ENCODE measurements around the gene GRAP2. TPM values are rescaled to one million over a fixed set of nuclear protein-coding genes. Genes with fewer than 3 reads are reported as not detected.
A peak's percentile ranks its signal among the peaks of the same experiment; 100 is the strongest.

The GRAP2 gene
- polyA plus RNA-seq, 3 donors from 2014 or later: 41.7 to 67.5 (median 46.0) TPM

GRCh38 chr22:40004836-40005235 is 104.0 kb downstream of the GRAP2 start:
- DNase-seq: no peak
- Mint-ChIP-seq H3K27ac (no peak overlapping the region), H3K4me1 (peaks cover 13% of the 10 kb centered on the region in 2 donors), H3K9me3 (no peaks in the 10 kb centered on the region), H3K27me3 (ENCODE audit: low read depth in 3 of 3) (peaks cover 0 to 9% (median 6%) of the 10 kb centered on the region in 3 donors), H3K4me3 (no peak overlapping the region), H3K36me3 (no peaks in the 10 kb centered on the region)

GRCh38 chr22:40006641-40007040 is 105.8 kb downstream of the GRAP2 start:
- H3K4me3 Mint-ChIP-seq: no peak overlapping the region
- peaks cover 0 to 12% (median 8%) of the 10 kb centered on the region in 3 donors for H3K27me3 Mint-ChIP-seq (ENCODE audit: low read depth in 3 of 3)
- DNase-seq: no peak
- H3K27ac Mint-ChIP-seq: peak overlapping the region in 1 of 6 donors; percentile 23
- no peaks in the 10 kb centered on the region for H3K36me3 Mint-ChIP-seq
- H3K9me3 Mint-ChIP-seq: no peaks in the 10 kb centered on the region
- peaks cover 15 to 19% of the 10 kb centered on the region in 2 donors for H3K4me1 Mint-ChIP-seq

GRCh38 chr22:40007853-40008710 is 107.2 kb downstream of the GRAP2 start:
- Mint-ChIP-seq H3K36me3 (peaks cover 0 to 2% (median 0%) of the 10 kb centered on the region in 3 donors), H3K4me1 (peaks cover 15 to 19% of the 10 kb centered on the region in 2 donors), H3K27me3 (ENCODE audit: low read depth in 3 of 3) (peaks cover 4 to 13% (median 8%) of the 10 kb centered on the region in 3 donors), H3K4me3 (no peak overlapping the region), H3K27ac (no peak overlapping the region), H3K9me3 (no peaks in the 10 kb centered on the region)
- no peak for DNase-seq

GRCh38 chr22:40008726-40009291 is 107.9 kb downstream of the GRAP2 start:
- no peaks in the 10 kb centered on the region for H3K9me3 Mint-ChIP-seq
- H3K27me3 Mint-ChIP-seq (ENCODE audit: low read depth in 3 of 3): peaks cover 7 to 14% (median 8%) of the 10 kb centered on the region in 3 donors
- H3K27ac Mint-ChIP-seq: peak overlapping the region in 2 of 6 donors; percentile 71 to 83
- no peak for DNase-seq
- peak overlapping the region in 3 of 5 donors; percentile 44 to 79 (median 66) for H3K4me3 Mint-ChIP-seq
- peaks cover 15 to 19% of the 10 kb centered on the region in 2 donors for H3K4me1 Mint-ChIP-seq
- H3K36me3 Mint-ChIP-seq: peaks cover 0 to 4% (median 0%) of the 10 kb centered on the region in 3 donors

GRCh38 chr22:40009292-40009774 is 108.4 kb downstream of the GRAP2 start:
- peaks cover 0 to 4% (median 0%) of the 10 kb centered on the region in 3 donors for H3K36me3 Mint-ChIP-seq
- peak; percentile 15 to 38 (median 16) for DNase-seq
- H3K9me3 Mint-ChIP-seq: no peaks in the 10 kb centered on the region
- peak overlapping the region; percentile 44 to 79 (median 66) for H3K4me3 Mint-ChIP-seq
- H3K4me1 Mint-ChIP-seq: peaks cover 15 to 19% of the 10 kb centered on the region in 2 donors
- peaks cover 7 to 14% (median 8%) of the 10 kb centered on the region in 3 donors for H3K27me3 Mint-ChIP-seq (ENCODE audit: low read depth in 3 of 3)
- peak overlapping the region in 3 of 6 donors; percentile 31 to 83 (median 71) for H3K27ac Mint-ChIP-seq

- peak overlapping the region in 3 of 5 donors; percentile 18 to 79 (median 55) for H3K4me3 Mint-ChIP-seq
- H3K9me3 Mint-ChIP-seq: no peaks in the 10 kb centered on the region
- DNase-seq: no peak
- peak overlapping the region in 1 of 6 donors; percentile 83 for H3K27ac Mint-ChIP-seq
- peaks cover 7 to 16% (median 8%) of the 10 kb centered on the region in 3 donors for H3K27me3 Mint-ChIP-seq (ENCODE audit: low read depth in 3 of 3)
- H3K4me1 Mint-ChIP-seq: peaks cover 15 to 19% of the 10 kb centered on the region in 2 donors
- peaks cover 0 to 4% (median 0%) of the 10 kb centered on the region in 3 donors for H3K36me3 Mint-ChIP-seq
Measured at GRCh38 chr22:40009951-40010671, 109.2 kb downstream of the GRAP2 start.

- Mint-ChIP-seq H3K27ac (no peak overlapping the region), H3K4me3 (no peak overlapping the region), H3K27me3 (ENCODE audit: low read depth in 3 of 3) (peaks cover 7 to 17% (median 12%) of the 10 kb centered on the region in 3 donors), H3K9me3 (no peaks in the 10 kb centered on the region), H3K4me1 (peaks cover 15 to 19% of the 10 kb centered on the region in 2 donors), H3K36me3 (peaks cover 0 to 4% (median 0%) of the 10 kb centered on the region in 3 donors)
- no peak for DNase-seq
Measured at GRCh38 chr22:40010746-40011145, 109.9 kb downstream of the GRAP2 start.

- Mint-ChIP-seq H3K27me3 (ENCODE audit: low read depth in 3 of 3) (peaks cover 8 to 15% (median 9%) of the 10 kb centered on the region in 3 donors), H3K36me3 (peaks cover 0 to 4% (median 0%) of the 10 kb centered on the region in 3 donors), H3K27ac (no peak overlapping the region), H3K4me1 (peaks cover 3 to 8% of the 10 kb centered on the region in 2 donors), H3K9me3 (no peaks in the 10 kb centered on the region), H3K4me3 (no peak overlapping the region)
- no peak for DNase-seq
Measured at GRCh38 chr22:40014667-40015248, 113.9 kb downstream of the GRAP2 start.

- H3K36me3 Mint-ChIP-seq: peaks cover 0 to 4% (median 0%) of the 10 kb centered on the region in 3 donors
- H3K9me3 Mint-ChIP-seq: no peaks in the 10 kb centered on the region
- H3K27me3 Mint-ChIP-seq (ENCODE audit: low read depth in 3 of 3): peaks cover 7 to 13% (median 8%) of the 10 kb centered on the region in 3 donors
- peaks cover 0 to 2% of the 10 kb centered on the region in 2 donors for H3K4me1 Mint-ChIP-seq
- no peak overlapping the region for H3K4me3 Mint-ChIP-seq
- DNase-seq: no peak
- H3K27ac Mint-ChIP-seq: no peak overlapping the region
Measured at GRCh38 chr22:40015358-40015976, 114.6 kb downstream of the GRAP2 start.

- no peak for DNase-seq
- H3K4me3 Mint-ChIP-seq: no peak overlapping the region
- H3K9me3 Mint-ChIP-seq: no peaks in the 10 kb centered on the region
- peaks cover 0 to 2% (median 0%) of the 10 kb centered on the region in 3 donors for H3K36me3 Mint-ChIP-seq
- H3K27me3 Mint-ChIP-seq (ENCODE audit: low read depth in 3 of 3): peaks cover 4 to 8% (median 7%) of the 10 kb centered on the region in 3 donors
- H3K4me1 Mint-ChIP-seq: peaks cover 0 to 2% of the 10 kb centered on the region in 2 donors
- H3K27ac Mint-ChIP-seq: no peak overlapping the region
Measured at GRCh38 chr22:40018051-40018450, 117.2 kb downstream of the GRAP2 start.

GRCh38 chr22:40019100-40019499 is 118.2 kb downstream of the GRAP2 start:
- DNase-seq: no peak
- Mint-ChIP-seq H3K27ac (no peak overlapping the region), H3K36me3 (no peaks in the 10 kb centered on the region), H3K4me3 (no peak overlapping the region), H3K9me3 (no peaks in the 10 kb centered on the region), H3K4me1 (peaks cover 0 to 2% of the 10 kb centered on the region in 2 donors), H3K27me3 (ENCODE audit: low read depth in 3 of 3) (peaks cover 3 to 11% (median 3%) of the 10 kb centered on the region in 3 donors)

- no peak overlapping the region for H3K4me3 Mint-ChIP-seq
- H3K27ac Mint-ChIP-seq: no peak overlapping the region
- H3K36me3 Mint-ChIP-seq: no peaks in the 10 kb centered on the region
- DNase-seq: no peak
- no peaks in the 10 kb centered on the region for H3K9me3 Mint-ChIP-seq
- H3K27me3 Mint-ChIP-seq (ENCODE audit: low read depth in 3 of 3): peaks cover 0 to 9% (median 3%) of the 10 kb centered on the region in 3 donors
- H3K4me1 Mint-ChIP-seq: peaks cover 0 to 2% of the 10 kb centered on the region in 2 donors
Measured at GRCh38 chr22:40020956-40021355, 120.1 kb downstream of the GRAP2 start.

Data from immature natural killer cell (primary cell).